ENCODE measurements around the gene TMEM11. TPM values are rescaled to one million over a fixed set of nuclear protein-coding genes. Genes with fewer than 3 reads are reported as not detected.

TMEM11 gene
- 10 to 100 TPM; 12.9 to 22.9 (median 20.0) TPM for total RNA-seq
- total RNA-seq (2013), result 13.6 TPM
- total RNA-seq, result 6.4 to 26.3 (median 18.2) reads per million in 29 experiments

GRCh38 chr17:21214015-21214776 is at the start of gene TMEM11:
TSS of gene TMEM11 (minus strand) at chr17:21214161. CDS start at chr17:21214152, 9 bp downstream.
- Histone ChIP-seq H3K4me1 (ENCODE audit: control insufficient read depth in 1 of 2, extremely low read depth in 1 of 2, insufficient read depth in 2 of 2, low read length in 2 of 2) (peaks cover 20 to 46% of the 10 kb centered on the region in 2 experiments), H3K9me3 (no peaks in the 10 kb centered on the region), H3K27ac (ENCODE audit: low read length) (peak within 1 kb of the TSS; percentile 90), H3K36me3 (ENCODE audit: control insufficient read depth in 2 of 2, extremely low read depth in 1 of 2, insufficient read depth in 1 of 2, low read length in 1 of 2) (peaks cover 5 to 14% of the 10 kb centered on the region in 2 donors), H3K4me3 (ENCODE audit: control insufficient read depth in 1 of 2, extremely low read depth in 1 of 2, low read length in 1 of 2) (peak within 1 kb of the TSS; percentile 88 to 90), H3K27me3 (replicated peaks in 1 of 2; ENCODE audit: control insufficient read depth in 2 of 2, extremely low read depth in 1 of 2, insufficient read depth in 2 of 2, low read length in 1 of 2) (no peaks in the 10 kb centered on the region)
- Mint-ChIP-seq H3K4me1 (peaks cover 50 to 62% (median 54%) of the 10 kb centered on the region in 3 donors), H3K27ac (peak within 1 kb of the TSS; percentile 90 to 95), H3K9me3 (no peaks in the 10 kb centered on the region), H3K27me3 (no peaks in the 10 kb centered on the region), H3K4me3 (peak within 1 kb of the TSS; percentile 85 to 90 (median 85)), H3K36me3 (peaks cover 14% of the 10 kb centered on the region)
- under 1% methylated on average over 67 of the region's 76 CpGs for WGBS (ENCODE audit: insufficient coverage)
- CTCF ChIA-PET, result interaction anchor here (1.0 to 1.1 kb wide), 2 partner anchors 65 to 95 kb away, joined by 3 read pairs; no protein-coding TSS in a partner anchor
- DNase-seq (peak; percentile 87 to 97 (median 93)), ATAC-seq (replicated peaks in 1 of 4) (peak; percentile 94 to 96 (median 95))
- POLR2A ChIA-PET, result no interaction called here

GRCh38 chr17:21263376-21263775 is 49.4 kb upstream of the TMEM11 start:
- ATAC-seq (replicated peaks in 1 of 4) (no peak), DNase-seq (no peak)
- H3K4me1 ChIP-seq (ENCODE audit: control insufficient read depth in 1 of 2, extremely low read depth in 1 of 2, insufficient read depth in 2 of 2, low read length in 2 of 2), result peaks cover 4 to 19% of the 10 kb centered on the region in 2 experiments
- Mint-ChIP-seq H3K36me3 (no peaks in the 10 kb centered on the region), H3K27ac (no peak overlapping the region), H3K4me1 (peaks cover 13 to 20% (median 16%) of the 10 kb centered on the region in 3 donors), H3K27me3 (no peaks in the 10 kb centered on the region), H3K9me3 (no peaks in the 10 kb centered on the region), H3K4me3 (no peak overlapping the region)
- CTCF ChIA-PET, result interaction anchor here in 1 of 2 donors (0.9 kb wide), 1 partner anchor 16 kb away, joined by 3 read pairs; no protein-coding TSS in a partner anchor
- H3K27ac ChIP-seq (ENCODE audit: low read length), result no peak overlapping the region
- no peaks in the 10 kb centered on the region for H3K9me3 ChIP-seq
- POLR2A ChIA-PET, result no interaction called here
- no CpG with 5 or more reads among the region's 6 CpGs for WGBS (ENCODE audit: insufficient coverage)
- H3K36me3 ChIP-seq (ENCODE audit: control insufficient read depth in 2 of 2, extremely low read depth in 1 of 2, insufficient read depth in 1 of 2, low read length in 1 of 2), result no peaks in the 10 kb centered on the region
- no peaks in the 10 kb centered on the region for H3K27me3 ChIP-seq (replicated peaks in 1 of 2; ENCODE audit: control insufficient read depth in 2 of 2, extremely low read depth in 1 of 2, insufficient read depth in 2 of 2, low read length in 1 of 2)
- H3K4me3 ChIP-seq (ENCODE audit: control insufficient read depth in 1 of 2, extremely low read depth in 1 of 2, low read length in 1 of 2), result no peak overlapping the region

- Histone ChIP-seq H3K27ac (ENCODE audit: low read length) (no peak overlapping the region), H3K4me3 (ENCODE audit: control insufficient read depth in 1 of 2, extremely low read depth in 1 of 2, low read length in 1 of 2) (no peak overlapping the region), H3K36me3 (ENCODE audit: control insufficient read depth in 2 of 2, extremely low read depth in 1 of 2, insufficient read depth in 1 of 2, low read length in 1 of 2) (no peaks in the 10 kb centered on the region), H3K27me3 (replicated peaks in 1 of 2; ENCODE audit: control insufficient read depth in 2 of 2, extremely low read depth in 1 of 2, insufficient read depth in 2 of 2, low read length in 1 of 2) (no peaks in the 10 kb centered on the region), H3K9me3 (no peaks in the 10 kb centered on the region), H3K4me1 (ENCODE audit: control insufficient read depth in 1 of 2, extremely low read depth in 1 of 2, insufficient read depth in 2 of 2, low read length in 2 of 2) (peaks cover 0 to 10% of the 10 kb centered on the region in 2 experiments)
- ChIA-PET CTCF (no interaction called here), POLR2A (interaction anchor here in 1 of 2 donors (0.5 kb wide), 1 partner anchor 250 kb away, joined by 12 read pairs; no protein-coding TSS in a partner anchor)
- WGBS (ENCODE audit: insufficient coverage), result 88% methylated on average over 9 of the region's 12 CpGs
- H3K27ac Mint-ChIP-seq, result no peak overlapping the region
- H3K36me3 Mint-ChIP-seq, result no peaks in the 10 kb centered on the region
- DNase-seq, result no peak
- H3K9me3 Mint-ChIP-seq, result no peaks in the 10 kb centered on the region
- peaks cover 11 to 17% (median 13%) of the 10 kb centered on the region in 3 donors for H3K4me1 Mint-ChIP-seq
- ATAC-seq (replicated peaks in 1 of 4), result no peak
- H3K27me3 Mint-ChIP-seq, result no peaks in the 10 kb centered on the region
- no peak overlapping the region for H3K4me3 Mint-ChIP-seq
Measured at GRCh38 chr17:21262259-21262993, 48.5 kb upstream of the TMEM11 start.

GRCh38 chr17:21258593-21258992 is 44.6 kb upstream of the TMEM11 start:
- WGBS (ENCODE audit: insufficient coverage), result 87% methylated on average over 7 of the region's 7 CpGs
- Histone ChIP-seq H3K27ac (ENCODE audit: low read length) (no peak overlapping the region), H3K4me1 (ENCODE audit: control insufficient read depth in 1 of 2, extremely low read depth in 1 of 2, insufficient read depth in 2 of 2, low read length in 2 of 2) (peaks cover 4 to 12% of the 10 kb centered on the region in 2 experiments), H3K4me3 (ENCODE audit: control insufficient read depth in 1 of 2, extremely low read depth in 1 of 2, low read length in 1 of 2) (no peak overlapping the region), H3K27me3 (replicated peaks in 1 of 2; ENCODE audit: control insufficient read depth in 2 of 2, extremely low read depth in 1 of 2, insufficient read depth in 2 of 2, low read length in 1 of 2) (no peaks in the 10 kb centered on the region), H3K36me3 (ENCODE audit: control insufficient read depth in 2 of 2, extremely low read depth in 1 of 2, insufficient read depth in 1 of 2, low read length in 1 of 2) (no peaks in the 10 kb centered on the region), H3K9me3 (no peaks in the 10 kb centered on the region)
- H3K27ac Mint-ChIP-seq, result no peak overlapping the region
- no peaks in the 10 kb centered on the region for H3K27me3 Mint-ChIP-seq
- ATAC-seq (replicated peaks in 1 of 4) (no peak), DNase-seq (no peak)
- no peaks in the 10 kb centered on the region for H3K9me3 Mint-ChIP-seq
- no peak overlapping the region for H3K4me3 Mint-ChIP-seq
- ChIA-PET CTCF (no interaction called here), POLR2A (no interaction called here)
- H3K36me3 Mint-ChIP-seq, result no peaks in the 10 kb centered on the region
- H3K4me1 Mint-ChIP-seq, result peaks cover 14 to 20% (median 15%) of the 10 kb centered on the region in 3 donors

GRCh38 chr17:21253646-21254441 is 39.9 kb upstream of the TMEM11 start:
- Histone ChIP-seq H3K9me3 (no peaks in the 10 kb centered on the region), H3K27me3 (replicated peaks in 1 of 2; ENCODE audit: control insufficient read depth in 2 of 2, extremely low read depth in 1 of 2, insufficient read depth in 2 of 2, low read length in 1 of 2) (no peaks in the 10 kb centered on the region), H3K27ac (ENCODE audit: low read length) (peak overlapping the region; percentile 66), H3K4me1 (ENCODE audit: control insufficient read depth in 1 of 2, extremely low read depth in 1 of 2, insufficient read depth in 2 of 2, low read length in 2 of 2) (peaks cover 5 to 46% of the 10 kb centered on the region in 2 experiments), H3K4me3 (ENCODE audit: control insufficient read depth in 1 of 2, extremely low read depth in 1 of 2, low read length in 1 of 2) (peak overlapping the region; percentile 56 to 84), H3K36me3 (ENCODE audit: control insufficient read depth in 2 of 2, extremely low read depth in 1 of 2, insufficient read depth in 1 of 2, low read length in 1 of 2) (no peaks in the 10 kb centered on the region)
- Mint-ChIP-seq H3K9me3 (no peaks in the 10 kb centered on the region), H3K4me1 (peaks cover 49 to 51% (median 50%) of the 10 kb centered on the region in 3 donors), H3K27ac (peak overlapping the region; percentile 95 to 98), H3K36me3 (no peaks in the 10 kb centered on the region), H3K27me3 (no peaks in the 10 kb centered on the region), H3K4me3 (peak overlapping the region; percentile 87 to 88 (median 88))
- DNase-seq, result no peak
- ATAC-seq (replicated peaks in 1 of 4), result peak; percentile 8 to 31 (median 11)
- ChIA-PET CTCF (interaction anchor here in 1 of 2 donors (0.5 kb wide), 1 partner anchor 126 kb away, joined by 3 read pairs; no protein-coding TSS in a partner anchor), POLR2A (interaction anchor here in 1 of 2 donors (0.6 kb wide), 1 partner anchor 132 kb away, joined by 3 read pairs; no protein-coding TSS in a partner anchor)
- WGBS (ENCODE audit: insufficient coverage), result 34% methylated on average over 9 of the region's 15 CpGs
